GM21717 (cell line): ENCODE data around the gene ADAMTS9.

ENCODE experiments used
- ATAC-seq: cut with Tn5 transposase; IDR thresholded peaks from one replicate; pipeline ENCODE4 v1.9.1; 2021; ENCODE audit warnings: mild to moderate bottlenecking, moderate library complexity; ENCODE audit not compliant: unreplicated experiment

The ADAMTS9 gene

GRCh38 chr3:64687781-64688604 lies at the start of gene ADAMTS9:
Gene ADAMTS9 (minus strand): TSS chr3:64688000. CDS start chr3:64687657, 343 bp downstream.
- no peak for ATAC-seq

GRCh38 chr3:64732576-64732975 lies 44.8 kb upstream of the ADAMTS9 start:
- ATAC-seq: no peak

GRCh38 chr3:64730681-64731080 lies 42.9 kb upstream of the ADAMTS9 start:
- ATAC-seq: no peak

- no peak for ATAC-seq
These were observed 41.2 kb upstream of the ADAMTS9 start for GRCh38 chr3:64728994-64729393.

GRCh38 chr3:64728428-64728827 lies 40.6 kb upstream of the ADAMTS9 start:
- no peak for ATAC-seq

GRCh38 chr3:64726414-64727090 lies 38.8 kb upstream of the ADAMTS9 start:
- no peak for ATAC-seq

- no peak for ATAC-seq
These were observed 31.2 kb upstream of the ADAMTS9 start for GRCh38 chr3:64718976-64719375.

GRCh38 chr3:64717872-64718613 lies 30.2 kb upstream of the ADAMTS9 start:
- ATAC-seq: no peak

- ATAC-seq: no peak
These were observed 29.6 kb upstream of the ADAMTS9 start for GRCh38 chr3:64717411-64717810.

GRCh38 chr3:64716110-64716710 lies 28.4 kb upstream of the ADAMTS9 start:
- no peak for ATAC-seq

GRCh38 chr3:64715211-64715982 lies 27.6 kb upstream of the ADAMTS9 start:
- ATAC-seq: no peak

GRCh38 chr3:64708456-64708855 lies 20.7 kb upstream of the ADAMTS9 start:
- no peak for ATAC-seq

- no peak for ATAC-seq
These were observed 18.1 kb upstream of the ADAMTS9 start for GRCh38 chr3:64705946-64706345.

GRCh38 chr3:64696896-64697295 lies 9.1 kb upstream of the ADAMTS9 start:
- no peak for ATAC-seq

GRCh38 chr3:64694114-64694513 lies 6.3 kb upstream of the ADAMTS9 start:
- no peak for ATAC-seq

- no peak for ATAC-seq
These were observed 5.2 kb upstream of the ADAMTS9 start for GRCh38 chr3:64693031-64693430.

- no peak for ATAC-seq
These were observed 3.3 kb upstream of the ADAMTS9 start for GRCh38 chr3:64691051-64691450.

GRCh38 chr3:64687086-64687780 lies 567 bp downstream of the ADAMTS9 start:
- ATAC-seq: no peak

GRCh38 chr3:64686446-64686908 lies 1.3 kb downstream of the ADAMTS9 start:
- ATAC-seq: no peak
